Ureter (tissue), 1 donor: ENCODE results near the gene PCOLCE2. TPM values are rescaled to one million over a fixed set of nuclear protein-coding genes. Genes with fewer than 3 reads are reported as not detected.

Experiments
- DNase-seq: peaks from one replicate; pipeline ENCODE4 v3.0.0-alpha.2; 2020; ENCODE audit warnings: low spot score
- total RNA-seq: library from RNA; stranded (reverse); gene quantifications from one replicate; pipeline ENCODE4 v1.2.4, GENCODE V29; 2023
- donor health status: DM: yes; HTN: yes; CAD: no.

Gene PCOLCE2
- total RNA-seq, 1 donor from 2014 or later: 14.3 TPM

GRCh38 chr3:142863930-142864920 lies 24.7 kb downstream of the PCOLCE2 start:
- DNase-seq: no peak

- DNase-seq: no peak
Observed at GRCh38 chr3:142863010-142863817, 25.7 kb downstream of the PCOLCE2 start.

GRCh38 chr3:142861926-142862325 lies 27.0 kb downstream of the PCOLCE2 start:
- DNase-seq: no peak

GRCh38 chr3:142858043-142858442 lies 30.8 kb downstream of the PCOLCE2 start:
- DNase-seq: no peak

GRCh38 chr3:142857056-142857455 lies 31.8 kb downstream of the PCOLCE2 start:
- no peak for DNase-seq

- peak; percentile 50 for DNase-seq
Observed at GRCh38 chr3:142853270-142854168, 35.4 kb downstream of the PCOLCE2 start.

GRCh38 chr3:142852009-142852408 lies 36.9 kb downstream of the PCOLCE2 start:
- DNase-seq: no peak

GRCh38 chr3:142850395-142851023 lies 38.4 kb downstream of the PCOLCE2 start:
- DNase-seq: no peak

- no peak for DNase-seq
Observed at GRCh38 chr3:142849148-142849547, 39.7 kb downstream of the PCOLCE2 start.

GRCh38 chr3:142846779-142847577 lies 41.9 kb downstream of the PCOLCE2 start:
- DNase-seq: no peak

GRCh38 chr3:142844339-142844977 lies 44.4 kb downstream of the PCOLCE2 start:
- no peak for DNase-seq

GRCh38 chr3:142839831-142840230 lies 49.1 kb downstream of the PCOLCE2 start:
- no peak for DNase-seq

GRCh38 chr3:142837526-142837925 lies 51.4 kb downstream of the PCOLCE2 start:
- no peak for DNase-seq

- DNase-seq: peak; percentile 86
Observed at GRCh38 chr3:142828703-142829305, 60.1 kb downstream of the PCOLCE2 start.

- no peak for DNase-seq
Observed at GRCh38 chr3:142819179-142819578, 69.7 kb downstream of the PCOLCE2 start.

- DNase-seq: no peak
Observed at GRCh38 chr3:142818651-142819050, 70.2 kb downstream of the PCOLCE2 start.

GRCh38 chr3:142817897-142818296 lies 71.0 kb downstream of the PCOLCE2 start:
- DNase-seq: no peak

GRCh38 chr3:142817356-142817755 lies 71.5 kb downstream of the PCOLCE2 start:
- DNase-seq: no peak

GRCh38 chr3:142815803-142816202 lies 73.1 kb downstream of the PCOLCE2 start:
- DNase-seq: no peak
